HG02885 (cell line): ENCODE results near the gene LRRK2.
"Not testable (repeated sequence)": the region's sequence is repeated elsewhere in the genome, so short reads cannot be mapped to it uniquely, and the experiment has no call there.

Experiments
- ATAC-seq: cut with Tn5 transposase; IDR thresholded peaks from one replicate; pipeline ENCODE4 v1.9.1; 2021; ENCODE audit warnings: mild to moderate bottlenecking; ENCODE audit not compliant: unreplicated experiment, poor library complexity

LRRK2 gene

GRCh38 chr12:40241741-40242140 is 16.9 kb downstream of the LRRK2 start:
- ATAC-seq = no peak

GRCh38 chr12:40244526-40245156 is 19.8 kb downstream of the LRRK2 start:
- not testable (repeated sequence) for ATAC-seq

GRCh38 chr12:40248034-40248433 is 23.2 kb downstream of the LRRK2 start:
- no peak for ATAC-seq

GRCh38 chr12:40248585-40249297 is 23.9 kb downstream of the LRRK2 start:
- ATAC-seq = peak; percentile 49

GRCh38 chr12:40250652-40251051 is 25.9 kb downstream of the LRRK2 start:
- not testable (repeated sequence) for ATAC-seq

GRCh38 chr12:40253936-40254335 is 29.1 kb downstream of the LRRK2 start:
- ATAC-seq = no peak

GRCh38 chr12:40254455-40255085 is 29.8 kb downstream of the LRRK2 start:
- no peak for ATAC-seq

- ATAC-seq = no peak
Observed at GRCh38 chr12:40258371-40258770, 33.6 kb downstream of the LRRK2 start.

- ATAC-seq = peak; percentile 78
Observed at GRCh38 chr12:40261937-40262336, 37.1 kb downstream of the LRRK2 start.

GRCh38 chr12:40262657-40263056 is 37.9 kb downstream of the LRRK2 start:
- peak; percentile 86 for ATAC-seq

- ATAC-seq = peak; percentile 36
Observed at GRCh38 chr12:40263616-40264409, 39.0 kb downstream of the LRRK2 start.

- ATAC-seq = no peak
Observed at GRCh38 chr12:40271981-40272664, 47.3 kb downstream of the LRRK2 start.

- no peak for ATAC-seq
Observed at GRCh38 chr12:40281791-40282364, 57.1 kb downstream of the LRRK2 start.

- ATAC-seq = no peak
Observed at GRCh38 chr12:40286583-40286982, 61.8 kb downstream of the LRRK2 start.

GRCh38 chr12:40287369-40287975 is 62.7 kb downstream of the LRRK2 start:
- ATAC-seq = no peak

GRCh38 chr12:40292788-40293429 is 68.1 kb downstream of the LRRK2 start:
- no peak for ATAC-seq

- ATAC-seq = no peak
Observed at GRCh38 chr12:40298341-40298740, 73.5 kb downstream of the LRRK2 start.

- no peak for ATAC-seq
Observed at GRCh38 chr12:40300490-40300889, 75.7 kb downstream of the LRRK2 start.

GRCh38 chr12:40309001-40309400 is 84.2 kb downstream of the LRRK2 start:
- no peak for ATAC-seq
